ENCODE measurements around the gene CERS1. TPM values are rescaled to one million over a fixed set of nuclear protein-coding genes. Genes with fewer than 3 reads are reported as not detected.

The CERS1 gene
- total RNA-seq, 1 experiment from 2014 or later = 0.96 TPM

- no peak for TF ChIP-seq RAD21 (IDR thresholded peaks at IDR 0.05; ENCODE audit: low read depth)
- TF ChIP-seq POLR2AphosphoS5 (IDR thresholded peaks at IDR 0.05; ENCODE audit: low read depth, low read length) = 0 out of 2 replicates have a peak, but pooled peaks have one; percentile 22
- no peak for TF ChIP-seq TCF7L2 (IDR thresholded peaks at IDR 0.05; ENCODE audit: borderline replicate concordance, extremely low read depth, insufficient read depth, insufficient read length)
- no peak for TF ChIP-seq EGR1 (IDR thresholded peaks at IDR 0.05; ENCODE audit: low read depth)
Measured at GRCh38 chr19:18859676-18860301, 36.2 kb downstream of the CERS1 start (continued).

GRCh38 chr19:18858906-18859646 is 36.9 kb downstream of the CERS1 start:
- Histone ChIP-seq H3K4me1 (ENCODE audit: control insufficient read depth in 1 of 2, insufficient read depth in 2 of 2, low read length in 2 of 2) (no peaks in the 10 kb centered on the region; a peak in 1 of 4 replicates), H3K27me3 (ENCODE audit: insufficient read depth, low read length) (no peaks in the 10 kb centered on the region), H3K4me3 (replicated peaks in 1 of 2; ENCODE audit: low read depth in 1 of 2, low read length in 2 of 2) (no peak overlapping the region), H2AFZ (ENCODE audit: low read depth, low read length, poor library complexity, severe bottlenecking) (no peak overlapping the region), H3K79me2 (ENCODE audit: insufficient read depth, low read length) (peaks cover 44% of the 10 kb centered on the region; the same call in 1 of the 2 replicates), H3K9me3 (ENCODE audit: control insufficient read depth in 1 of 2, insufficient read depth in 1 of 2, low read depth in 1 of 2, low read length in 2 of 2) (no peaks in the 10 kb centered on the region), H3K27ac (ENCODE audit: low read depth, low read length) (no peak overlapping the region), H3K9ac (ENCODE audit: low read length) (no peak overlapping the region), H4K20me1 (ENCODE audit: insufficient read depth) (no peaks in the 10 kb centered on the region), H3K36me3 (ENCODE audit: control insufficient read depth in 1 of 2, insufficient read depth in 2 of 2, low read length in 2 of 2) (peaks cover 67 to 82% of the 10 kb centered on the region in 2 experiments), H3K4me2 (ENCODE audit: low read length) (no peak overlapping the region), H3K9me2 (ENCODE audit: insufficient read depth) (no peaks in the 10 kb centered on the region)
- POLR2A ChIA-PET = no interaction called here
- CTCF ChIA-PET = interaction anchor here (0.7 kb wide), 1 partner anchor 12 kb away, joined by 4 read pairs; no protein-coding TSS in a partner anchor
- no peak for ATAC-seq
- TF ChIP-seq CTCF (IDR thresholded peaks at IDR 0.05 in 2 of 3, conservative IDR thresholded peaks at IDR 0.05 in 1 of 3; ENCODE audit: borderline replicate concordance in 1 of 3, insufficient read depth in 1 of 3, low read depth in 2 of 3, low read length in 2 of 3) (no peak), SRF (IDR thresholded peaks at IDR 0.05; ENCODE audit: low read depth) (no peak), TCF7L2 (IDR thresholded peaks at IDR 0.05; ENCODE audit: borderline replicate concordance, extremely low read depth, insufficient read depth, insufficient read length) (no peak), FOSL1 (IDR thresholded peaks at IDR 0.05; ENCODE audit: low read depth) (no peak), MAX (IDR thresholded peaks at IDR 0.05) (no peak), ZNF274 (IDR thresholded peaks at IDR 0.05; ENCODE audit: low read depth, low read length) (no peak), EGR1 (IDR thresholded peaks at IDR 0.05; ENCODE audit: low read depth) (no peak)
- no TSS peak for BruUV-seq (replicated peaks)
- RAD21 ChIA-PET (ENCODE audit: low non-redundant PET in 1 of 2, low total read pairs in 2 of 2, uncharacterized antibody in 2 of 2, unreplicated experiment in 2 of 2) = no interaction called here
- no peak for DNase-seq (ENCODE audit: low read depth, low spot score)
- intact Hi-C loops (cut with micrococcal nuclease) = no loop called here

Measured in HCT116 (cell line).